GM11168 (cell line): ENCODE measurements around the gene ALOX5AP.

ENCODE experiments used
- in situ Hi-C: fragments of 300-500 bp; cut with MboI; formaldehyde crosslinking; loops from one replicate; pipeline ENCODE4 v1.12.0; 2022; ENCODE audit warnings: low sequenced_read_pairs; ENCODE audit not compliant: unreplicated experiment

The ALOX5AP gene

GRCh38 chr13:30753030-30753616 is 17.8 kb downstream of the ALOX5AP start:
- in situ Hi-C loops = loop anchor here (5.0 kb wide), 1 partner anchor 44 kb away; no protein-coding TSS in a partner anchor

- in situ Hi-C loops = no loop called here
These were observed 20.3 kb downstream of the ALOX5AP start for GRCh38 chr13:30755678-30756077.

GRCh38 chr13:30757026-30757742 is 21.8 kb downstream of the ALOX5AP start:
- in situ Hi-C loops = no loop called here

- in situ Hi-C loops = no loop called here
These were observed 24.4 kb downstream of the ALOX5AP start for GRCh38 chr13:30759748-30760147.

GRCh38 chr13:30762643-30763042 is 27.3 kb downstream of the ALOX5AP start:
- in situ Hi-C loops = no loop called here

GRCh38 chr13:30763786-30764413 is 28.6 kb downstream of the ALOX5AP start:
- in situ Hi-C loops = no loop called here

- in situ Hi-C loops = no loop called here
These were observed 30.9 kb downstream of the ALOX5AP start for GRCh38 chr13:30766231-30766630.

- in situ Hi-C loops = no loop called here
These were observed 35.6 kb downstream of the ALOX5AP start for GRCh38 chr13:30770929-30771328.

GRCh38 chr13:30773561-30773960 is 38.2 kb downstream of the ALOX5AP start:
- in situ Hi-C loops = no loop called here

GRCh38 chr13:30774214-30774730 is 38.9 kb downstream of the ALOX5AP start:
- in situ Hi-C loops = no loop called here

GRCh38 chr13:30776661-30777060 is 41.3 kb downstream of the ALOX5AP start:
- in situ Hi-C loops = no loop called here

- in situ Hi-C loops = no loop called here
These were observed 43.7 kb downstream of the ALOX5AP start for GRCh38 chr13:30779016-30779415.

GRCh38 chr13:30779608-30780007 is 44.3 kb downstream of the ALOX5AP start:
- in situ Hi-C loops = no loop called here

- in situ Hi-C loops = no loop called here
These were observed 45.1 kb downstream of the ALOX5AP start for GRCh38 chr13:30780338-30780981.

GRCh38 chr13:30785191-30785850 is 50.0 kb downstream of the ALOX5AP start:
- in situ Hi-C loops = no loop called here

GRCh38 chr13:30786648-30787047 is 51.3 kb downstream of the ALOX5AP start:
- in situ Hi-C loops = no loop called here

- in situ Hi-C loops = no loop called here
These were observed 52.6 kb downstream of the ALOX5AP start for GRCh38 chr13:30787738-30788525.

- in situ Hi-C loops = no loop called here
These were observed 54.0 kb downstream of the ALOX5AP start for GRCh38 chr13:30789166-30789862.

- in situ Hi-C loops = no loop called here
These were observed 55.2 kb downstream of the ALOX5AP start for GRCh38 chr13:30790592-30790991.
